ENCODE measurements around the gene STRN. TPM values are rescaled to one million over a fixed set of nuclear protein-coding genes. Genes with fewer than 3 reads are reported as not detected.
"Not testable (repeated sequence)": the region's sequence is repeated elsewhere in the genome, so short reads cannot be mapped to it uniquely, and the experiment has no call there.

The STRN gene
- total and polyA plus RNA-seq, 11 donors, result 9.2 to 101 (median 62.7) TPM

DNA sequence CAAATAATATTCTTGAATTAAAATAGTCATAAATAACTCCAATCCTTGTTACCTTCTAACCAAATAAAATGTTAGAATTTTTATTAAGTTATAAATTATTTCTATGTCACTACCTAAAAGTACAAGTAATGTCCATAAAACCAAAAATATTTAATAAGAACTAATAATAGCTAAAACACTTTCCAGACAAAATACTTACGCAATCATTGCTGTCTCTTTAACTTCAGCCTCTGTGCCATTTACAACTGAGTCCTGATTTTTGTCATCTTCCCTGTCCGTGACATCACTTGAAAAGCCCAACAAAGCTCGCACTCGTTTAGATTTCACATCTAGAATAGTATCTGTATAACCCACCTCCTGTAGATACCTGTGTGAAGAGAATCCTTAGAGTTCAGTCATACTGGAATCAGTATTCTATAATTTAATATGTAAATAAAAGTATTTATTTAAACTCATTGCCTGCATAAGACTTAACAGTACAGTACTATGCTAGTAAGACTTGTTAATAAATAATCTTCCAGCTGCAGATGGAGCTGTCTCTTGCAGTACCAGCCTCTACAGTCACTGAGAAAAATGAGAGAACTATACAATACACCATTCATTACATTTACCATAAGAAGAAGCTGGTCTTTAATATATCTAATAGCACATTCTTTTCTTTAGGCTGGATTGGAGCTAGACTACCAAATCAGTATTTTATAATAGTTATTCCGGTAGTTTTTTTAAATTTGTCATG is 63.8 kb downstream of the STRN start:
- no peak for DNase-seq
- Histone ChIP-seq H3K27me3 (no peaks in the 10 kb centered on the region), H3K36me3 (peaks cover 0 to 63% (median 44%) of the 10 kb centered on the region in 9 donors), H3K4me3 (no peak overlapping the region), H3K4me1 (no peaks in the 10 kb centered on the region), H3K27ac (peak overlapping the region in 2 of 12 donors; percentile 1 to 15), H3K9me3 (no peaks in the 10 kb centered on the region)
- intact Hi-C loops (cut with DNase I), result loop anchor here in 1 of 10 donors (10.0 kb wide), 1 partner anchor 102 kb away; no protein-coding TSS in a partner anchor
- ATAC-seq, result peak in 2 of 4 donors; percentile 49 to 69
- WGBS, 4 donors, result 65 to 72% (median 69%) methylated on average over 5 of the region's 5 CpGs
- TF ChIP-seq, protein P1, sequence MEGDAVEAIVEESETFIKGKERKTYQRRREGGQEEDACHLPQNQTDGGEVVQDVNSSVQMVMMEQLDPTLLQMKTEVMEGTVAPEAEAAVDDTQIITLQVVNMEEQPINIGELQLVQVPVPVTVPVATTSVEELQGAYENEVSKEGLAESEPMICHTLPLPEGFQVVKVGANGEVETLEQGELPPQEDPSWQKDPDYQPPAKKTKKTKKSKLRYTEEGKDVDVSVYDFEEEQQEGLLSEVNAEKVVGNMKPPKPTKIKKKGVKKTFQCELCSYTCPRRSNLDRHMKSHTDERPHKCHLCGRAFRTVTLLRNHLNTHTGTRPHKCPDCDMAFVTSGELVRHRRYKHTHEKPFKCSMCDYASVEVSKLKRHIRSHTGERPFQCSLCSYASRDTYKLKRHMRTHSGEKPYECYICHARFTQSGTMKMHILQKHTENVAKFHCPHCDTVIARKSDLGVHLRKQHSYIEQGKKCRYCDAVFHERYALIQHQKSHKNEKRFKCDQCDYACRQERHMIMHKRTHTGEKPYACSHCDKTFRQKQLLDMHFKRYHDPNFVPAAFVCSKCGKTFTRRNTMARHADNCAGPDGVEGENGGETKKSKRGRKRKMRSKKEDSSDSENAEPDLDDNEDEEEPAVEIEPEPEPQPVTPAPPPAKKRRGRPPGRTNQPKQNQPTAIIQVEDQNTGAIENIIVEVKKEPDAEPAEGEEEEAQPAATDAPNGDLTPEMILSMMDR (IDR thresholded peaks at IDR 0.05), result peak in 1 of 12 donors; percentile 8
- TF ChIP-seq POLR2A (IDR thresholded peaks at IDR 0.05), result no peak

DNA sequence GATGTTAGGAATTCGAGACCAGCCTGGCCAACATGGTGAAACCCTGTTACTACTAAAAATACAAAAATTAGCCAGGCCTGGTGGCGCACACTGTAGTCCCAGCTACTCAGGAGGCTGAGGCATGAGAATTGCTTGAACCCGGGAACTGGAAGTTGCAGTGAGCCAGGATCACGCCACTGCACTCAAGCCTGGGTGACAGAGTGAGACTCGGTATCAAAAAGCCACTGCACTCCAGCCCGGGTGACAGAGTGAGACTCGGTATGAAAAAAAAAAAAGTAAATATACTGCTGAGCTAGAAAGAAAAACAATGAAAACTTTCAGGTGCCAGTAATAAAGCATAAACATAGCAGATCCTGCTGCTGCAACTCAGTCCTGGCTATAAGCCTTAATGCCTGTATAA is 73.5 kb downstream of the STRN start:
- no peak overlapping the region for H3K27ac ChIP-seq
- TF ChIP-seq, protein P1 (IDR thresholded peaks at IDR 0.05), result no peak
- no peak for TF ChIP-seq POLR2A (IDR thresholded peaks at IDR 0.05)
- H3K27me3 ChIP-seq, result no peaks in the 10 kb centered on the region
- no peaks in the 10 kb centered on the region for H3K9me3 ChIP-seq
- H3K36me3 ChIP-seq, result peaks cover 0 to 67% (median 55%) of the 10 kb centered on the region in 9 donors
- 56 to 63% (median 58%) methylated on average over 7 of the region's 7 CpGs for WGBS, 4 donors
- intact Hi-C loops (cut with DNase I), result no loop called here
- H3K4me1 ChIP-seq, result peaks cover 0 to 6% (median 1%) of the 10 kb centered on the region in 12 donors
- ATAC-seq, result peak in 3 of 4 donors; percentile 39 to 58 (median 50)
- no peak for DNase-seq
- no peak overlapping the region for H3K4me3 ChIP-seq

DNA sequence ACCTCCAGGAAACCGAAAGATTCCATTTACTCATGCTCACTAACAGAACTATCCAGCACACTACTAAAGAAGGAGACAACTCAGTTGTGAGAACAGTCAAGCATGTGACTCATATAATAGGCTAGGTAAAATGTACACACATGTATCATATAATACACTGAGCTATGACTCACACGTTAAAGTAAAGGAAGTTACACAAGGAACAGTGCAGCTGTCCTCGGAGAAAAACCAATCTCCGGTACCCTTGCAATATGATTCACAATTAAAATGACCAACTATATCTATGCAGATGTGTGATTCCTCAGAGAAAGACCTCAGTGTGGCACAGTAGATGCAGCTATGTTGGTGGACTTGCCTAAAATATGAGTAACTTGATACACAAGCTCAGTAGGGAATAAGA is 76.5 kb downstream of the STRN start:
- WGBS, 4 donors, result 74 to 89% (median 85%) methylated on average over 4 of the region's 4 CpGs
- intact Hi-C loops (cut with DNase I), result loop anchor here in 1 of 10 donors (10.0 kb wide), 1 partner anchor 165 kb away; no protein-coding TSS in a partner anchor
- no peak for TF ChIP-seq POLR2A (IDR thresholded peaks at IDR 0.05)
- TF ChIP-seq, protein P1 (IDR thresholded peaks at IDR 0.05), result no peak
- Histone ChIP-seq H3K27me3 (no peaks in the 10 kb centered on the region), H3K27ac (no peak overlapping the region), H3K36me3 (peaks cover 0 to 85% (median 68%) of the 10 kb centered on the region in 9 donors), H3K9me3 (no peaks in the 10 kb centered on the region), H3K4me1 (peaks cover 0 to 6% (median 1%) of the 10 kb centered on the region in 12 donors), H3K4me3 (no peak overlapping the region)
- ATAC-seq (peak in 2 of 4 donors; percentile 39 to 52), DNase-seq (no peak)

DNA sequence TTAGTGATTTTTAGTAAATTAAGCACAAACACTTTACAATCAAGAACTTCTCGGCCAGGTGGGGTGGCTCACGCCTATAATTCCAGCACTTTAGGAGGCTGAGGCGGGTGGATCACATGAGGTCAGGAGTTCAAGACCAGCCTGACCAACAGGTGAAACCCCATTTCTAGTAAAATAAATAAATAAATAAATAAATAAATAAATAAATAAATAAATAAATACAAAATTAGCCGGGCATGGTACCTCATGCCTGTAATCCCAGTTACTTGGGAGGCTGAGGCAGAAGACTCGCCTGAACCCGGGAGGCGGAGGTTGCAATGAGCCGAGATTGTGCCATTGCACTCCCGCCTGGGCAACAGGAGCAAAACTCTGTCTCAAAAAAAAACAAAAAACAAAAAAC is 79.2 kb downstream of the STRN start:
- intact Hi-C loops (cut with DNase I), result loop anchor here in 1 of 10 donors (10.0 kb wide), 1 partner anchor 168 kb away; no protein-coding TSS in a partner anchor
- H3K4me3 ChIP-seq, DNase-seq, ATAC-seq, H3K9me3 ChIP-seq, H3K27ac ChIP-seq, H3K4me1 ChIP-seq, H3K27me3 ChIP-seq: not testable (repeated sequence)
- peaks cover 0 to 85% (median 69%) of the 10 kb centered on the region in 9 donors for H3K36me3 ChIP-seq
- 96 to 98% (median 97%) methylated on average over 9 of the region's 9 CpGs for WGBS, 4 donors
